Neuronal stem cell (in vitro differentiated cells): ENCODE data around the gene SSR3.

ENCODE experiments used
- DNase-seq: peaks from one replicate; pipeline ENCODE4 v3.0.0-alpha.2; 2013; ENCODE audit warnings: low spot score
- H2AFZ ChIP-seq: one replicate; pipeline ENCODE4 v1.6.1; 2013; ENCODE audit warnings: mild to moderate bottlenecking, low read length, inconsistent platforms
- H2AK5ac ChIP-seq: 2 replicates; pipeline ENCODE4 v1.6.1; 2013; ENCODE audit warnings: low read depth, mild to moderate bottlenecking, inconsistent platforms, low read length, moderate library complexity, mixed read lengths
- H2BK120ac ChIP-seq: 2 replicates; pipeline ENCODE4 v1.6.1; 2013; ENCODE audit warnings: low read depth, mild to moderate bottlenecking, inconsistent platforms, low read length, moderate library complexity, mixed read lengths
- H2BK12ac ChIP-seq: one replicate; pipeline ENCODE4 v1.6.1; 2013; ENCODE audit warnings: low read length, inconsistent platforms
- H2BK15ac ChIP-seq: 2 replicates; pipeline ENCODE4 v1.6.1; 2013; ENCODE audit warnings: mild to moderate bottlenecking, low read length, inconsistent platforms, mixed read lengths
- H2BK5ac ChIP-seq: one replicate; pipeline ENCODE4 v1.6.1; 2013; ENCODE audit warnings: inconsistent platforms, mild to moderate bottlenecking, low read length, moderate library complexity
- H3K14ac ChIP-seq: one replicate; pipeline ENCODE4 v1.6.1; 2013; ENCODE audit warnings: low read length, inconsistent platforms
- H3K18ac ChIP-seq: 2 replicates; pipeline ENCODE4 v1.6.1; 2013; ENCODE audit warnings: low read length, inconsistent platforms
- H3K23ac ChIP-seq: 2 replicates; pipeline ENCODE4 v1.6.1; 2013; ENCODE audit warnings: low read depth, mild to moderate bottlenecking, mixed read lengths, low read length, inconsistent platforms; ENCODE audit not compliant: poor library complexity
- H3K27ac ChIP-seq: replicated peaks from 3 replicates; pipeline ENCODE4 v1.5.1; 2013; ENCODE audit warnings: low read length, inconsistent platforms
- H3K27me3 ChIP-seq, 3 experiments: 2 replicates each; pipeline ENCODE4 v1.6.1; 2013; ENCODE audit warnings: low read length in 3 of 3, mild to moderate bottlenecking in 2 of 3, inconsistent platforms in 1 of 3, low read depth in 1 of 3, mixed read lengths in 1 of 3, moderate library complexity in 1 of 3; ENCODE audit not compliant: control insufficient read depth in 3 of 3, insufficient read depth in 3 of 3
- H3K36me3 ChIP-seq, 2 donors: replicated peaks in 1 of 2; 2 replicates each; pipeline ENCODE4 v1.6.1; 2013; ENCODE audit warnings: low read length in 2 of 2; ENCODE audit not compliant: control insufficient read depth in 2 of 2, insufficient read depth in 2 of 2
- H3K4ac ChIP-seq: 2 replicates; pipeline ENCODE4 v1.6.1; 2013; ENCODE audit warnings: inconsistent platforms, mild to moderate bottlenecking, low read length, moderate library complexity
- H3K4me1 ChIP-seq, 2 donors: 1 replicate in 1 of 2; 2 replicates in 1 of 2; pipeline ENCODE4 v1.6.1; 2013; ENCODE audit warnings: low read length in 2 of 2, low read depth in 1 of 2; ENCODE audit not compliant: control insufficient read depth in 2 of 2, insufficient read depth in 1 of 2
- H3K4me2 ChIP-seq: one replicate; pipeline ENCODE4 v1.6.1; 2013; ENCODE audit warnings: mild to moderate bottlenecking, low read length, inconsistent platforms; ENCODE audit not compliant: insufficient read depth, poor library complexity, severe bottlenecking
- H3K4me3 ChIP-seq, 2 donors: 2 replicates each; pipeline ENCODE4 v1.5.1; 2013; ENCODE audit warnings: low read length in 2 of 2, mild to moderate bottlenecking in 2 of 2, inconsistent platforms in 1 of 2, moderate library complexity in 1 of 2
- H3K79me1 ChIP-seq: one replicate; pipeline ENCODE4 v1.6.1; 2013; ENCODE audit warnings: low read depth, mild to moderate bottlenecking, inconsistent platforms, low read length, moderate library complexity
- H3K9ac ChIP-seq: one replicate; pipeline ENCODE4 v1.6.1; 2013; ENCODE audit warnings: mild to moderate bottlenecking, low read depth, low read length, inconsistent platforms; ENCODE audit not compliant: poor library complexity
- H3K9me3 ChIP-seq, 2 donors: replicated peaks in 1 of 2; 2 replicates each; pipeline versions ENCODE3 to v1.6.1; 2013; ENCODE audit warnings: low read length in 2 of 2, mild to moderate bottlenecking in 2 of 2, inconsistent platforms in 1 of 2, low read depth in 1 of 2, mixed read lengths in 1 of 2, moderate library complexity in 1 of 2; ENCODE audit not compliant: control insufficient read depth in 2 of 2, insufficient read depth in 1 of 2
- H4K8ac ChIP-seq: one replicate; pipeline ENCODE4 v1.6.1; 2013; ENCODE audit warnings: low read depth, mild to moderate bottlenecking, inconsistent platforms, low read length, moderate library complexity
- H4K91ac ChIP-seq: one replicate; pipeline ENCODE4 v1.6.1; 2013; ENCODE audit warnings: low read length, low read depth, mild to moderate bottlenecking, inconsistent platforms; ENCODE audit not compliant: poor library complexity
- WGBS, 2 donors: extraction: QIAGEN DNeasy Blood & Tissue Kit; methylation state at CpG; one replicate each; pipeline ENCODE4 v1.1.7; 2013; ENCODE audit warnings: missing lambda C conversion rate in 2 of 2, mixed read lengths in 1 of 2; ENCODE audit not compliant: insufficient read length in 2 of 2, insufficient replicate concordance in 1 of 2; ENCODE audit errors: extremely low coverage in 2 of 2; 5-methylcytosine and 5-hydroxymethylcytosine counted together

Gene SSR3

DNA sequence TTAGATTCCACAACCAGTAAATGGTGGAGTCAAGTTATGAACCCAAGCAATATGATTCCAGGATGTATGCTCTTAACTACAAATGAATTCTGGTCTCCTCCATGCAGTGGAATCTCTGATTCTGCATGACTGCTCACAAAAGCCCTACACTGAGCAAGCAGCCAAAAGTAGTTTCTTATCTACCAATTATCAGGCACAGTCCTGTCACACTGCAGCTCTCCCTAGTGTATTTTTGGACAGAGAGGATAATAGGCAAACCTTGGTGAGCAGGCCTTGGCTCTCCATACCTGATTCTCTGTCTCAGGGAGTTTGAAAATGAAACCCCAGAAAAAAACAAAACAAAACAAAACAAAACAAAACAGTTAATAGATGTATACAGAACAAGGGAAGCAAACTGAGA is 3.5 kb upstream of the SSR3 start:
- Histone ChIP-seq H3K36me3 (peaks cover 0 to 2% of the 10 kb centered on the region in 2 donors), H4K91ac (no peak overlapping the region), H3K4me3 (no peak overlapping the region), H3K27me3 (no peaks in the 10 kb centered on the region), H3K79me1 (peaks cover 4% of the 10 kb centered on the region), H4K8ac (no peak overlapping the region), H3K14ac (no peak overlapping the region), H3K23ac (no peak overlapping the region), H2BK5ac (no peak overlapping the region), H3K4me1 (peaks cover 1 to 4% of the 10 kb centered on the region in 2 donors), H3K9ac (no peak overlapping the region), H3K9me3 (no peaks in the 10 kb centered on the region), H2BK15ac (no peak overlapping the region), H2BK120ac (no peak overlapping the region), H2BK12ac (no peak overlapping the region), H3K4me2 (no peak overlapping the region), H3K4ac (no peak overlapping the region), H2AK5ac (no peak overlapping the region), H3K18ac (no peak overlapping the region), H2AFZ (peak overlapping the region; percentile 60), H3K27ac (no peak overlapping the region)
- DNase-seq, result no peak

DNA sequence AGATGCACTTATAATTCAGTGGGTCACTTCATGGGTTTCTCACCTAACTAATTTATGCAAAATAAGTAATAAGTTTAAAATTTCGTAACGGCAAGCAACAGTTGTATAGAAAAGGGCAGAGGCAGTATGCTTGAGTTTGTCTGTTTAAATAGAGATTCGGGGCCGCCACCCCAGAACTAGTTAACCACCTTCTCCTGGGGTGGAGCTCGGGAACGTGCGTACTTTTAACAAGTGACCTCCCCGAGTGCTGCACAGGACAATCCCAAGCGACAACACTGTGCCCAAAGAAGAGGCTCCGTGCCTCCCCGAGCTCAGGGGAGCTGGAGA is 439 bp downstream of the SSR3 start:
- peak overlapping the region; percentile 60 for H3K4ac ChIP-seq
- H2AFZ ChIP-seq, result peak overlapping the region; percentile 98
- peak overlapping the region; percentile 96 for H3K18ac ChIP-seq
- H2AK5ac ChIP-seq, result peak overlapping the region; percentile 73
- peak overlapping the region; percentile 67 for H3K4me2 ChIP-seq
- peaks cover 6 to 41% of the 10 kb centered on the region in 2 donors for H3K36me3 ChIP-seq
- peaks cover 4% of the 10 kb centered on the region for H3K79me1 ChIP-seq
- H4K91ac ChIP-seq, result no peak overlapping the region
- peak overlapping the region; percentile 89 for H2BK5ac ChIP-seq
- no peak for DNase-seq
- H2BK120ac ChIP-seq, result peak overlapping the region; percentile 35
- no peaks in the 10 kb centered on the region for H3K27me3 ChIP-seq
- WGBS, 2 donors, result no CpG with 5 or more reads among the region's 11 CpGs
- peaks cover 1 to 4% of the 10 kb centered on the region in 2 donors for H3K4me1 ChIP-seq
- H2BK15ac ChIP-seq, result no peak overlapping the region
- peak overlapping the region; percentile 97 for H3K23ac ChIP-seq
- peak overlapping the region; percentile 97 for H3K9ac ChIP-seq
- no peaks in the 10 kb centered on the region for H3K9me3 ChIP-seq
- no peak overlapping the region for H4K8ac ChIP-seq
- H3K4me3 ChIP-seq, result peak overlapping the region; percentile 96 to 97
- H2BK12ac ChIP-seq, result no peak overlapping the region
- peak overlapping the region; percentile 80 for H3K27ac ChIP-seq
- no peak overlapping the region for H3K14ac ChIP-seq

DNA sequence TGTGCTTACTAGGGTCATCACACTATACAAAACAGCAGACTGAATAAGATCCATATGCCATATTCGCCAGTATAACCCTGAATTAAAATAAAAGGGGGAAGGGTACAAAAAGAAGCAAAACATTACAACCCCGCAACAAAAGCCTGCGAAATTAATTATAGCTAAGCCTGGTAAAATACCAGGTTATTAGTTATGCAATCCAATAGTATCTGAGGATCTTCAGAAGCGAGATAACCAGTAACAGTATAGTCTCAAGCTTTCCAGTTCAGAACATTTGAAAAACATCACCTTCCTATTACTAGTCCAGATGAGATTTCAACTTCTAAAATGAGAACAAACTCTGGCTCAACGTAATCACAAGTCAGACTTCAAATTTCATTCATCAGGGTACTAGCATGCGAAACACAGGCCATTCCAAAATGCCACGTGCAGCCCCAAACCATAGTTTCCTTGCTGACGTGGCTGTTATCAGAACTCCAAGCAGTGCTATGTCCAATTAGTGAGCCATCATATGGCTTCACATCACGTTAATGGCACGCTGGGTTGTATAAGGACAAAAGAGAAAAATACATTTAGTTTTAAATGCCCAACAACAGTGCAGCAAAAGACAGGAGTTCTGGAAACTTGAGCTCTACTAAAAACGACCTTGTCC is 1.1 kb downstream of the SSR3 start:
- H3K4me2 ChIP-seq, result peak overlapping the region; percentile 67
- peaks cover 6 to 47% of the 10 kb centered on the region in 2 donors for H3K36me3 ChIP-seq
- H2BK120ac ChIP-seq, result no peak overlapping the region
- H3K9ac ChIP-seq, result no peak overlapping the region
- no peak overlapping the region for H4K8ac ChIP-seq
- H3K27ac ChIP-seq, result no peak overlapping the region
- no peak for DNase-seq
- whole genome bisulfite sequencing, 2 donors, result no CpG with 5 or more reads among the region's 11 CpGs
- no peak overlapping the region for H3K23ac ChIP-seq
- H3K79me1 ChIP-seq, result peaks cover 4% of the 10 kb centered on the region
- H3K9me3 ChIP-seq, result no peaks in the 10 kb centered on the region
- no peak overlapping the region for H3K18ac ChIP-seq
- H3K4me1 ChIP-seq, result peaks cover 1 to 4% of the 10 kb centered on the region in 2 donors
- H2AK5ac ChIP-seq, result no peak overlapping the region
- no peak overlapping the region for H3K14ac ChIP-seq
- no peak overlapping the region for H4K91ac ChIP-seq
- peak overlapping the region; percentile 96 to 97 for H3K4me3 ChIP-seq
- no peak overlapping the region for H2AFZ ChIP-seq
- H2BK15ac ChIP-seq, result no peak overlapping the region
- no peak overlapping the region for H3K4ac ChIP-seq
- H3K27me3 ChIP-seq, result no peaks in the 10 kb centered on the region
- H2BK12ac ChIP-seq, result no peak overlapping the region
- H2BK5ac ChIP-seq, result no peak overlapping the region

DNA sequence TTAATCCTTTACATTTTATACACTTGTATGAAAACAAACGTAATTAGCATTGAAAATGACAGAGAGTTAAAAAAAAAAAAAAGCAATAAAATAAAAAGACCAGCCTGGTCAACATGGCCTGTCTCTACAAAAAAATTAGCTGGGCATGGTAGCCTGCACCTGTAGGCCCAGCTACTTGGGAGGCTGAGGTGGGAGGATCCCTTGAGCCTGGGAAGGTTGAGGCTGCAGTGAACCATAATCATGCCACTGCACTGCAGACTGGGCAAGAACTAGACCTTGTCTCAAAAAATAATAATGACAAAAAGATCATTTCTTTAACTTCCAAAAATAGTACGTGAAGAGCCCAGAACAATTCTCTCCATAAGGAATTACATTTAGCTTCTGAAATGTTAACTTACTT is 1.9 kb downstream of the SSR3 start:
- peaks cover 3 to 6% of the 10 kb centered on the region in 2 donors for H3K4me1 ChIP-seq
- no peak overlapping the region for H3K27ac ChIP-seq
- peaks cover 4% of the 10 kb centered on the region for H3K79me1 ChIP-seq

More for the DNA sequence above, 1.9 kb downstream of the SSR3 start:
- H3K14ac ChIP-seq, result no peak overlapping the region
- no peak overlapping the region for H4K91ac ChIP-seq
- no peak overlapping the region for H2AK5ac ChIP-seq
- no peak for DNase-seq
- no peak overlapping the region for H2BK12ac ChIP-seq
- no peak overlapping the region for H2AFZ ChIP-seq
- no peak overlapping the region for H3K4me2 ChIP-seq
- no peak overlapping the region for H2BK120ac ChIP-seq
- no peak overlapping the region for H3K4ac ChIP-seq
- H2BK15ac ChIP-seq, result no peak overlapping the region
- no peak overlapping the region for H3K23ac ChIP-seq
- no peak overlapping the region for H3K4me3 ChIP-seq
- no peak overlapping the region for H4K8ac ChIP-seq
- H2BK5ac ChIP-seq, result no peak overlapping the region
- H3K36me3 ChIP-seq, result peaks cover 6 to 56% of the 10 kb centered on the region in 2 donors
- no peak overlapping the region for H3K9ac ChIP-seq
- H3K18ac ChIP-seq, result no peak overlapping the region
- no peaks in the 10 kb centered on the region for H3K9me3 ChIP-seq
- H3K27me3 ChIP-seq, result no peaks in the 10 kb centered on the region
- no CpG with 5 or more reads among the region's 2 CpGs for WGBS, 2 donors
